Uterus (tissue), 4 donors: ENCODE data around the gene RPL19. TPM values are rescaled to one million over a fixed set of nuclear protein-coding genes. Genes with fewer than 3 reads are reported as not detected.

Experiments
- DNase-seq, 2 donors: peaks; one replicate each; pipeline ENCODE4 v3.0.0-alpha.2; 2019 to 2020
- H3K27ac ChIP-seq, 2 donors: fragments of 200-600 bp; sonication (generic); 1 replicate in 1 of 2; 2 replicates in 1 of 2; pipeline ENCODE4 v1.5.1; 2016 to 2018
- H3K27me3 ChIP-seq, 2 donors: fragments of 200-600 bp; sonication (generic); one replicate each; pipeline ENCODE4 v1.5.1; 2018 to 2019; ENCODE audit warnings: control low read depth in 1 of 2
- H3K36me3 ChIP-seq, 2 donors: fragments of 200-600 bp; sonication (generic); one replicate each; pipeline ENCODE4 v1.5.1; 2019; ENCODE audit warnings: control low read depth in 1 of 2
- H3K4me1 ChIP-seq, 2 donors: fragments of 200-600 bp; sonication (generic); one replicate each; pipeline ENCODE4 v1.5.1; 2018 to 2019; ENCODE audit warnings: control low read depth in 1 of 2
- H3K4me3 ChIP-seq, 2 donors: fragments of 200-600 bp; sonication (generic); 1 replicate in 1 of 2; 2 replicates in 1 of 2; pipeline ENCODE4 v1.5.1; 2018 to 2019; ENCODE audit warnings: mild to moderate bottlenecking in 1 of 2
- H3K9me3 ChIP-seq, 2 donors: fragments of 200-600 bp; sonication (generic); one replicate each; pipeline ENCODE4 v1.5.1; 2019; ENCODE audit warnings: control low read depth in 1 of 2
- POLR2A ChIP-seq, 2 donors: fragments of 450-650 bp; IDR thresholded peaks; one replicate each; pipeline ENCODE4 v1.6.1; 2016; ENCODE audit warnings: antibody characterized with exemption in 2 of 2, mild to moderate bottlenecking in 1 of 2, moderate library complexity in 1 of 2
- intact Hi-C: fragments of 100-400 bp; cut with DNase I; formaldehyde crosslinking; loops from one replicate; pipeline ENCODE4 v1.15.1; 2023; ENCODE audit warnings: low total_unique reads
- total RNA-seq, 4 donors: library from RNA; depleted of rRNA in 3 of 4; stranded (reverse); fragments of >200 nt in 3 of 4; gene quantifications; one replicate each; pipeline versions ENCODE4 v1.1.0 to v1.2.4, GENCODE V29; 2014 to 2023
- TF ChIP-seq, protein P1 (sequence below), 4 experiments: fragments of 200-600 bp in 2 of 4; fragments of 450-650 bp in 2 of 4; sonication (generic) in 2 of 4; IDR thresholded peaks; one replicate each; pipeline ENCODE4 v1.5.1; 2016 to 2019; ENCODE audit warnings: antibody characterized with exemption in 4 of 4, mild to moderate bottlenecking in 2 of 4, moderate library complexity in 1 of 4
- donor health status: DM: yes; HTN: yes; CAD: no.

RPL19 gene
- total RNA-seq, result 1,000 to 10,000 TPM; 1,469 to 5,936 (median 3,528) TPM

DNA sequence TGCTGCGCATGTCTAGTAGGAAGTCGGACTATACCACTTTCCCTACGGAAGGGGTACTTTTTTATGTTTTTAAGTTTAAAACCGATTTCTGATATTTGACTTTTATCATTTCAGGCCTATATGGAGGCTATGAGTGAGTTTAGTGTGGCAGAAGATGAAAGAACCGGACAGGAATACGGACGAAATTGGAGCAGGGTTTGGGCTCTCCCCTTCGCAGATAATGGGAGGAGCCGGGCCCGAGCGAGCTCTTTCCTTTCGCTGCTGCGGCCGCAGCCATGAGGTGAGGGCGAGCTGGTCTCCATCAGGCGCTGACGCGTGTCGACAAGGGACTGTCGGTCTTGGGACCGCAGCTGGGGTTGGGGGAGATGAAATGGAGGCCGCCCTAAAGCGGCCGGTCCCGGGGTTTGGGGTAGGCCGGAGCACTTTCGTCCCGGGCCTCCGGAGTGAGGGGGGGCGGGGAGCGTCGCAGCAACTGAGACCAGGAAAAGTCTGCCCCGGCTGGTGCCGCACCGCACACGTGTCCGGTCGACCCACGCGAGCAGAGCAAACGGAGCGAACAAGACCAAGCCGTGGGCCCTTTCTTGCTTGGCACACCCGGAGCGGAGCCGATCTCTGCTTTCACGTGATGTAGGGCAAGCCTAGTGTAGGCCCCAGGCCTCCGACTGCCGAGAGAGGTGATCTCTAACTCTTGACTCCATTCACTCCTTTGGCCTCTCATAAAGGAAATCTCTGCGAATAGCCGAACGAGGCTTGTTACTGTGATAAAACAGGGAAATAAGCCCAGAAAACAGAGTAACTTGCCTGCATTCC, at the start of gene RPL19:
Gene RPL19, plus strand, starts transcription at position 214 of the 810 bp plus-strand sequence. Its CDS starts 62 bp downstream, at position 276.
- peak; percentile 72 to 73 for DNase-seq

DNA sequence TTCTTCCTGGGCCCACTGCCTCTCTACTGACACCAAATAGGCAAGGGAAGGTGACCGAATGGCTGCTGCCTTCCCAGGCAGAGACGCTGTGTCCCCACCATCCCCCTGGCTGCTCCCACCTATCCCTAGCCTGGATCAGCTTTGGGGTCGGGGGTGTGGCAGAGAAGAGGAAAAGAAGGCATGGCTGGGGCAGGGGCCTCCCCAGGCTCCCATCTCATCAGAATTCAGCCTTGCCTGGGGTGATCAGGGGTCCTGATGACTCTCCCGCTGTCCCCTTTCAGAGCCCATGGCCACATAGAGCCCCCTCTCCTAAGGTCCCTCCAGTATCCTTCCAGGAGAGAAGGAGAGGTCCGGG, 49.3 kb upstream of the RPL19 start:
- TF ChIP-seq, protein P1, sequence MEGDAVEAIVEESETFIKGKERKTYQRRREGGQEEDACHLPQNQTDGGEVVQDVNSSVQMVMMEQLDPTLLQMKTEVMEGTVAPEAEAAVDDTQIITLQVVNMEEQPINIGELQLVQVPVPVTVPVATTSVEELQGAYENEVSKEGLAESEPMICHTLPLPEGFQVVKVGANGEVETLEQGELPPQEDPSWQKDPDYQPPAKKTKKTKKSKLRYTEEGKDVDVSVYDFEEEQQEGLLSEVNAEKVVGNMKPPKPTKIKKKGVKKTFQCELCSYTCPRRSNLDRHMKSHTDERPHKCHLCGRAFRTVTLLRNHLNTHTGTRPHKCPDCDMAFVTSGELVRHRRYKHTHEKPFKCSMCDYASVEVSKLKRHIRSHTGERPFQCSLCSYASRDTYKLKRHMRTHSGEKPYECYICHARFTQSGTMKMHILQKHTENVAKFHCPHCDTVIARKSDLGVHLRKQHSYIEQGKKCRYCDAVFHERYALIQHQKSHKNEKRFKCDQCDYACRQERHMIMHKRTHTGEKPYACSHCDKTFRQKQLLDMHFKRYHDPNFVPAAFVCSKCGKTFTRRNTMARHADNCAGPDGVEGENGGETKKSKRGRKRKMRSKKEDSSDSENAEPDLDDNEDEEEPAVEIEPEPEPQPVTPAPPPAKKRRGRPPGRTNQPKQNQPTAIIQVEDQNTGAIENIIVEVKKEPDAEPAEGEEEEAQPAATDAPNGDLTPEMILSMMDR (IDR thresholded peaks at IDR 0.05), result no peak
- no peak for TF ChIP-seq POLR2A (IDR thresholded peaks at IDR 0.05)
- no peaks in the 10 kb centered on the region for H3K4me1 ChIP-seq
- intact Hi-C loops, result no loop called here

More for the DNA sequence above, at the start of gene RPL19:
- H3K4me3 ChIP-seq, result peak within 1 kb of the TSS; percentile 89 to 92
- TF ChIP-seq POLR2A (IDR thresholded peaks at IDR 0.05), result peak; percentile 25 to 50
- TF ChIP-seq, protein P1 (IDR thresholded peaks at IDR 0.05), result peak in 1 of 4 experiments; percentile 5
- H3K9me3 ChIP-seq, result no peaks in the 10 kb centered on the region
- no peaks in the 10 kb centered on the region for H3K36me3 ChIP-seq
- H3K4me1 ChIP-seq, result peaks cover 13 to 33% of the 10 kb centered on the region in 2 donors
- H3K27ac ChIP-seq, result peak within 1 kb of the TSS; percentile 91 to 99
- no peaks in the 10 kb centered on the region for H3K27me3 ChIP-seq
- intact Hi-C loops, result no loop called here

GRCh38 chr17:39151150-39151942, 48.7 kb upstream of the RPL19 start, which contains the start of gene PLXDC1:
TSS of gene PLXDC1 (minus strand) at chr17:39151637. CDS start at chr17:39151437, 200 bp downstream.
- H3K27me3 ChIP-seq, result no peaks in the 10 kb centered on the region
- H3K27ac ChIP-seq, result peak within 1 kb of the TSS; percentile 96 to 99
- H3K36me3 ChIP-seq, result no peaks in the 10 kb centered on the region
- peak within 1 kb of the TSS; percentile 87 to 92 for H3K4me3 ChIP-seq
- no peaks in the 10 kb centered on the region for H3K4me1 ChIP-seq
- TF ChIP-seq, protein P1 (IDR thresholded peaks at IDR 0.05), result no peak
- DNase-seq, result peak in 1 of 2 donors; percentile 40
- intact Hi-C loops, result no loop called here
- no peaks in the 10 kb centered on the region for H3K9me3 ChIP-seq

More for the DNA sequence above, 49.3 kb upstream of the RPL19 start:
- H3K27ac ChIP-seq, result peak overlapping the region; percentile 96 to 99
- H3K27me3 ChIP-seq, result no peaks in the 10 kb centered on the region
- no peaks in the 10 kb centered on the region for H3K9me3 ChIP-seq
- no peak for DNase-seq
- peak overlapping the region; percentile 87 to 92 for H3K4me3 ChIP-seq
- no peaks in the 10 kb centered on the region for H3K36me3 ChIP-seq

DNA sequence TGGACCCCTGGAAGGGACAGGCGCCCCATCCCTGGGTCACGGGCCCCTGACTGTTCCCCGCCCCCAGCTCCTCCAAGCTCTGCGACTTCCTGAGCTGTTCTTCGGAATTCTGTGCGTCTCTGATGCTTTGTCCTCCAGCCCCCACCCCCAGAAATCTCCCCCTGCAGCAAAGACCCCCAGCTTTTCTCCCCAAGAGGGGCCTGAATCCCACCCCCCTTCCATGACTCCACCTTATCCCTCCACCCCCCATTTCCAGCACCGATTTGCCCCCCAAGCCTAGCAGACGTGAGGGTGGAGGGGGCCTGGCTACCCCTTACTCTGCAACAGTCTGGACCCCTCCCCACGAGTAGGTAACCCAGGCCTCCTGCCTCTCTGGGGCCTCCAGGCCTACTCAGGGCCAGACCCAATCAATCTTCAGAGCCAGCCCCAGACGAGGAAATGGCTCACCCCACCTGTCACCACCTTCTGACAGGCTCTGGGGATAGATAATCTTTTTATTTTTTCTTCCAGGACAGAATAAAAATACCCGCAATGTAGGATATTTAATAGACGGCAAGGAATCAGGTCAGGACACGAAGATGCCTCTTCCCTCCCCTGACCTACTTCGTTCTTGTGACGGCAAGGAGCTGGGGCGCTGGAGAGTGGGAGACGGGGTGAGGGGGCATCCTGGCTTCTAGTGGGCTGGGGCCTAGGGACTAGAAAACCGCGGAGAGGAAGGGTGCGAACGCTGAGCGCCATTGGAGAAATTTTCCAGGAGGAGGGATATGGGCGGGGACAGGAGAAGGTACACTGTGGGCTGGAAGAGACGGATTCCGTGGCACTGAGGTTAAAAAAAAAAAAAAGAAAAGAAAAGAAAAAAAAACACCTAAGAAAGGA, 47.9 kb upstream of the RPL19 start:
- H3K4me1 ChIP-seq, result no peaks in the 10 kb centered on the region
- peak in 1 of 2 donors; percentile 59 for DNase-seq
- intact Hi-C loops, result loop anchor here (2.0 kb wide), 1 partner anchor 169 kb away; no protein-coding TSS in a partner anchor
- peak overlapping the region; percentile 87 to 92 for H3K4me3 ChIP-seq
- no peaks in the 10 kb centered on the region for H3K9me3 ChIP-seq
- TF ChIP-seq POLR2A (IDR thresholded peaks at IDR 0.05), result no peak
- TF ChIP-seq, protein P1 (IDR thresholded peaks at IDR 0.05), result no peak
- H3K27me3 ChIP-seq, result no peaks in the 10 kb centered on the region
- H3K27ac ChIP-seq, result peak overlapping the region; percentile 96 to 99
- no peaks in the 10 kb centered on the region for H3K36me3 ChIP-seq
